GM13977 (cell line): ENCODE data around the gene CPPED1.
"Not testable (repeated sequence)": the region's sequence is repeated elsewhere in the genome, so short reads cannot be mapped to it uniquely, and the experiment has no call there.

ENCODE experiments used
- DNase-seq: peaks from one replicate; pipeline ENCODE4 v3.0.0; 2012; ENCODE audit warnings: low spot score
- in situ Hi-C: fragments of 300-500 bp; cut with MboI; formaldehyde crosslinking; loops from one replicate; pipeline ENCODE4 v1.12.0; 2022; ENCODE audit warnings: low sequenced_read_pairs, low pct_unique_long_range_greater_than_20kb, mixed read lengths, inconsistent platforms; ENCODE audit not compliant: unreplicated experiment
- TF ChIP-seq, protein P1 (sequence below): IDR thresholded peaks from 2 replicates; pipeline ENCODE4 v1.5.1; 2012; ENCODE audit warnings: mild to moderate bottlenecking, control low read depth; ENCODE audit not compliant: insufficient read depth; ENCODE audit errors: extremely low read depth, missing control alignments

CPPED1 gene

DNA sequence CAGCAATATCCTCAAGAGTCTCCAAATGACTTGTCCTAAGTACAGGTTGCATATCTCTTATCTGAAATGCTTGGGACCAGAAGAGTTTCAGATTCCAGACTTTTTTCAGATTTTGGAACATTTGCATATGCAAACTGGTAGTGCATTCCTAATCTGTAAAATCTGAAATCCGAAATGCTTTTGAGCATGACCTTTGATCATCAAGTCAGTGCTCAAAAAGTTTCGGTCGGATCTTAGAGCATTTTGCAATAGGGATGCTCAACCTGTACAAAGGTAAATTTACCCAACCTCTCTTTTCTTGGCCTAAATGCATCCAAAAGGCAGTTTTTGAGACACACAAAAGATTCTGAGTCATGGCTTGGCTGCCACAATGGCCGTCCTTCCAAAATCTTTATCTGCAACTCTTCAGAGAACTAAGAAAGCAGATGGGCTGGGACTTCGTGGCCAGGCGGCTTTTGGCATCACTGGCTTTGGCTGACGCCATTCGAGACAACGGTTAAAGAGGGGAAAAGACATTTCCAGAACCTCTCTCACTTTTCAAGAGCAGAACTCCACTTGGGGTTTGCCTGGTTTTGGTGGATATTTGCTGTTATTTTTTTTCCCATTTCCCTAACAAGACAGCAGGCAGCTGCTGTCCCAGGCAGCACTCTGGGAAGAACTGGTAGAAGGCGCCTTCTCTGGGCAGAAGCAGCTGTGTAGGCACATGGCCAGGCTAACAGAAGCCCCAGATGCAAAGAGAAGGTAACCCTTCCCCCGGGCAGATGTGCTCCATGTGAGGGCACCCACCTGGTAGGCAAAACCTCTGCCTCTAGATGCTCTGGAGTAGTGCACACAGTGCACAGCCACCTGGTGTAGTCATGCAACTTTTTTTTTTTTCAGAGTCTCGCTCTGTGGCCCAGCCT lies 8.9 kb downstream of the CPPED1 start:
- in situ Hi-C loops = no loop called here
- TF ChIP-seq, protein P1, sequence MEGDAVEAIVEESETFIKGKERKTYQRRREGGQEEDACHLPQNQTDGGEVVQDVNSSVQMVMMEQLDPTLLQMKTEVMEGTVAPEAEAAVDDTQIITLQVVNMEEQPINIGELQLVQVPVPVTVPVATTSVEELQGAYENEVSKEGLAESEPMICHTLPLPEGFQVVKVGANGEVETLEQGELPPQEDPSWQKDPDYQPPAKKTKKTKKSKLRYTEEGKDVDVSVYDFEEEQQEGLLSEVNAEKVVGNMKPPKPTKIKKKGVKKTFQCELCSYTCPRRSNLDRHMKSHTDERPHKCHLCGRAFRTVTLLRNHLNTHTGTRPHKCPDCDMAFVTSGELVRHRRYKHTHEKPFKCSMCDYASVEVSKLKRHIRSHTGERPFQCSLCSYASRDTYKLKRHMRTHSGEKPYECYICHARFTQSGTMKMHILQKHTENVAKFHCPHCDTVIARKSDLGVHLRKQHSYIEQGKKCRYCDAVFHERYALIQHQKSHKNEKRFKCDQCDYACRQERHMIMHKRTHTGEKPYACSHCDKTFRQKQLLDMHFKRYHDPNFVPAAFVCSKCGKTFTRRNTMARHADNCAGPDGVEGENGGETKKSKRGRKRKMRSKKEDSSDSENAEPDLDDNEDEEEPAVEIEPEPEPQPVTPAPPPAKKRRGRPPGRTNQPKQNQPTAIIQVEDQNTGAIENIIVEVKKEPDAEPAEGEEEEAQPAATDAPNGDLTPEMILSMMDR = no peak
- no peak for DNase-seq

DNA sequence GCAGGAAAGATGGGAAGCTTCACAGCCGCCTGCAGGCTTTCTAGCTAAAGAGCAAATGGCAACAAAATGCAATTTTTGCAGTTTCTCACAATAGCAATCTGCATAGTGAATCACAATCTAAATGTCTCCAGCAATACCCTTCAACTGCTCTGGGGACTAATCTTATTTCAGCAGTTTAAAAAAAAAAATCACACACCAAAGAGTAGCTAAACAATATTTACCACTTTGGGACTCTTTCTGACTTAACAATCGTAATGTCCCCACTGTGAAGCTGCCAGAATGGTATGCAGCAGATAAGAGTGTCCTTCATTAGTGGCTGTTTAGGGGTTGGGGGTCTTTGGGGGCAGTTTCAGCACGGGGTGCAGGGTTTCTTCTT lies 9.8 kb downstream of the CPPED1 start:
- in situ Hi-C loops = no loop called here
- TF ChIP-seq, protein P1 = no peak
- no peak for DNase-seq

DNA sequence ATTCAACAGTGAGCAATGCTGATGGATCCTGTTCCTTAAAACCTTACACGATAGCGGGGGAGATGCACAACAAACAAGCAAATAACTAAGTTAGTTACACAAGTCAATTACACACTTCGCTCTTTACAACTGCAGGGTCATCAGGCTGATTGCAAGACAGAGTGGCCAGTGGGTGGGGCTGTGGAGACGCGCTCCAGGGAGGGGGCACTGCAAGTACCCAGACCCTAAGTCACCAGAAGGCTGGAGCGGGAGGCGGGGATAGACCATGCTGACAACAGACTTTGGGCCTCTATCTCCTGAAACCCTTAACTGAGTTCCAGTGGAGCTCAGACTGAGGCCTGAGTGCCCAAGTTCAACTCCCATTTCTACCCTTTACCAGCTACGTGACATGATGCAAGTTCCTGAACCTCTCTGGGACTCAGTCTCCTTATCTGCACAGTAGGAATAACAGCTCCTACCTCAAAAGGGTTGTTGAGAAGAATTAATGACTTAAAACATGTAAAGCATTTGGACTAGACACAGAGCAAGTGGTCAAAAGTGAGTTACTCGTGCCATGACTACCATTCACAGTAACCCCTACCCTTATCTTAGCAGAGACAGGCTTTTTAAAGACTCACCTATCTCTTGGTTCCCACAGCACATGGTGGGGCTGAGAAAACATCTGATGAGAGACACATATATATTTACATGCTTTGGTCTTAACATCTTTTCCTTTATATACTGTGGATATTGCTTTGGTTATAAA lies 10.4 kb downstream of the CPPED1 start:
- in situ Hi-C loops = no loop called here
- DNase-seq = no peak
- TF ChIP-seq, protein P1 = no peak

DNA sequence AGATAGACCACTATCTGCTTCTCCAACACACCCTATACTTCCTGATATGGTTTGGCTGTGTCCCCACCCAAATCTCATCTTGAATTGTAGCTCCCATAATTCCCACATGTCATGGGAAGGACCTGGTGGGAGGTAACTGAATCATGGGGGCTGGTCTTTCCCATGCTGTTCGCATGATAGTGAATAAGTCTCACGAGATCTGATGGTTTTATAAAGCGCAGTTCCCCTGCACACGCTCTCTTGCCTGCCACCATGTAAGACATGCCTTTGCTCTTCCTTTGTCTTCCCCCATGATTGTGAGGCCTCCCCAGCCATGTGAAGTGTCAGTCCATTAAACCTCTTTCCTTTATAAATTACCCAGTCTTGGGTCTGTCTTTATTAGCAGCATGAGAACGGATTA lies 11.2 kb downstream of the CPPED1 start:
- in situ Hi-C loops, DNase-seq: not testable (repeated sequence)

DNA sequence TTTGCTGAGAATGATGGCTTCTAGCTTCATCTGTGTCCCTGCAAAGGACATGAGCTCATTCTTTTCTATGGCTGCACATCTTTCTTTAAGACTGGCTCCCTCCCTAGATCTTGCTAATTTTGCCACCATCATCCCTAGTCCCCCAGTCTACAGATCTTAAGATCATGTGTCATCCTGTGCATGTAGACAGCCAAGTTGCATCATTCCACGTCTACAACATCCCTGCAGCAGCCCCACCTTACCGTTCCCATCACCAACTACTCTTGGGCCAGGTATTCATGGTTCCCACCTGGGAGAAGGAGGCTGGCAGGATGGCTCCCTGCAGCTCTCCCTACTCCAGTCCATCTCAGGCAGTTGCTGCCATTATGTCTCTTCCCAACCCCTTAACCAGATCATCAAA lies 12.3 kb downstream of the CPPED1 start:
- DNase-seq = no peak
- TF ChIP-seq, protein P1 = no peak
- in situ Hi-C loops = no loop called here

DNA sequence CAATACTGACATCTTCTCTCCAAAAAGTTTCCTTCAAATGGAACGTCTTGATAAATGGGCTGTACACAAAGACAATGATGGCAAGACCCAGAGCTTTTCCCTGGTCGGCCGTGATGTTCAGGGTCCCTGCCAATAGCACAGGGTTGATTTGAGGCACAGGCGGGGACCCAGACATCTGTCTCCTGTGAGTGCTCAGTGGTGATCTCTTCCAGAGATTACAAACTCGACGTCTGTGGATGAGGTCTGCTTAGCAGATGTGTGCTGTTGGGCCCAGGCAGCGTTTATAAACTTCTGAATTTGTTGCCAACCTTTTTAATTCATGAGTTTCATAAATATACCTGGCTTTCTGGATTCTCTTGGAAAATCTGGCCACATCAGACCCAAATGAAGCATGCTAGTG lies 14.9 kb downstream of the CPPED1 start:
- TF ChIP-seq, protein P1 = no peak
- in situ Hi-C loops = no loop called here
- DNase-seq = no peak

DNA sequence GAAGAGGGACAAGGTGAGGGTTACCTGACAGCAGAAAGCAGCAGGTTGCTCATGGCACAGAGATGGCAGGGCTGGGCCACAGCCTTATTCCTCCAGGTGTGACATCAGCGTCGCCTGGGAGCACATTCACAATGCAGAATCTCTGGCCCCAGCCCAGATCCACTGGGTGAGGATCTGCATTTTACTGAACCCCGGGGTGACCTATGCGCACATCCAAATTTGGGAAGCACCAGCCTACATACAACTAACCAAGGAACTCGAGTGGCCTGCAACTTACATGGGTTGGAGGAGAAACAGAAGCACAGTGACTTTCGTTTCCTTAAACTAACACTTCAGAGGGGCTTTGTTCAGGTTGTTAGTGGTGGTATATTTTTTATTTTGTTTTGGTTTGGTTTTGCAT lies 17.6 kb downstream of the CPPED1 start:
- in situ Hi-C loops = no loop called here
- TF ChIP-seq, protein P1 = no peak

More for the DNA sequence above, 17.6 kb downstream of the CPPED1 start:
- DNase-seq = no peak
